Small intestine (tissue), 7 donors: ENCODE measurements around the gene TMPRSS3. TPM values are rescaled to one million over a fixed set of nuclear protein-coding genes. Genes with fewer than 3 reads are reported as not detected.
A peak's percentile ranks its signal among the peaks of the same experiment; 100 is the strongest.

Experiments used
- DNase-seq, 2 donors: peaks; one replicate each; pipeline versions ENCODE4 v3.0.0 to v3.0.0-alpha.2; 2013
- FAIRE-seq: peaks from 2 replicates; lab custom pipeline; 2012; peaks lifted over from hg19 to GRCh38; lab: Jason Lieb, UNC
- H3K27ac ChIP-seq, 3 donors: one replicate each; pipeline ENCODE4 v1.5.1; 2013; ENCODE audit warnings: low read length in 2 of 3, mild to moderate bottlenecking in 2 of 3, control low read depth in 1 of 3, inconsistent platforms in 1 of 3, low read depth in 1 of 3, moderate library complexity in 1 of 3
- H3K27me3 ChIP-seq, 3 donors: one replicate each; pipeline ENCODE4 v1.6.1; 2013; ENCODE audit warnings: low read length in 3 of 3, inconsistent platforms in 1 of 3; ENCODE audit not compliant: control insufficient read depth in 3 of 3, insufficient read depth in 3 of 3
- H3K36me3 ChIP-seq, 3 donors: one replicate each; pipeline ENCODE4 v1.6.1; 2013; ENCODE audit warnings: low read length in 3 of 3, inconsistent platforms in 1 of 3, low read depth in 1 of 3, mild to moderate bottlenecking in 1 of 3, moderate library complexity in 1 of 3; ENCODE audit not compliant: control insufficient read depth in 3 of 3, insufficient read depth in 2 of 3
- H3K4me1 ChIP-seq, 3 donors: one replicate each; pipeline ENCODE4 v1.6.1; 2013; ENCODE audit warnings: low read length in 2 of 3, inconsistent platforms in 1 of 3, low read depth in 1 of 3, mild to moderate bottlenecking in 1 of 3, moderate library complexity in 1 of 3; ENCODE audit not compliant: control insufficient read depth in 3 of 3, insufficient read depth in 2 of 3
- H3K4me3 ChIP-seq, 3 donors: one replicate each; pipeline ENCODE4 v1.5.1; 2013; ENCODE audit warnings: low read length in 3 of 3, control low read depth in 1 of 3, inconsistent platforms in 1 of 3, low read depth in 1 of 3, mild to moderate bottlenecking in 1 of 3, moderate library complexity in 1 of 3
- H3K9me3 ChIP-seq, 2 donors: one replicate each; pipeline ENCODE4 v1.6.1; 2013; ENCODE audit warnings: low read depth in 1 of 2, low read length in 1 of 2; ENCODE audit not compliant: control insufficient read depth in 2 of 2, insufficient read depth in 1 of 2
- WGBS, 3 donors: extraction: QIAGEN DNeasy Blood & Tissue Kit; methylation state at CpG; one replicate each; pipeline ENCODE4 v1.1.7; 2013; 5-methylcytosine and 5-hydroxymethylcytosine counted together
- polyA plus RNA-seq, 4 donors: library from polyadenylated mRNA; stranded (reverse) in 3 of 4; unstranded in 1 of 4; fragments of 200-250 nt in 3 of 4; fragments of 120-200 nt in 1 of 4; gene quantifications; one replicate each; pipeline versions ENCODE4 v1.2.1 to v1.2.3, GENCODE V29; 2013
- donor health status: healthy with polysubstance abuse.
- donor health status: control.
- donor health status: control.
- donor health status: Bipolar disorder and iron deficiency.
- donor health status: healthy.

The TMPRSS3 gene
- polyA plus RNA-seq, 4 donors, result 1.1 to 9.2 (median 2.6) TPM

- DNase-seq (peak in 1 of 2 donors; percentile 41), FAIRE-seq (no peak)
- Histone ChIP-seq H3K9me3 (no peaks in the 10 kb centered on the region), H3K36me3 (no peaks in the 10 kb centered on the region), H3K27me3 (no peaks in the 10 kb centered on the region), H3K4me3 (peak within 1 kb of the TSS in 1 of 3 donors; percentile 38), H3K4me1 (peaks cover 0 to 13% (median 3%) of the 10 kb centered on the region in 3 donors), H3K27ac (peak within 1 kb of the TSS in 2 of 3 donors; percentile 50 to 67)
- 71 to 86% (median 77%) methylated on average over 21 of the region's 21 CpGs for WGBS, 3 donors
These were observed 7.9 kb upstream of the TMPRSS3 start, which contains the start of gene UBASH3A for GRCh38 chr21:42403611-42404231. TSS of gene UBASH3A (plus strand) at chr21:42403902. CDS start at chr21:42403946, 44 bp downstream.

GRCh38 chr21:42401820-42402251 is 6.0 kb upstream of the TMPRSS3 start:
- H3K9me3 ChIP-seq, result no peaks in the 10 kb centered on the region
- H3K4me3 ChIP-seq, result no peak overlapping the region
- H3K36me3 ChIP-seq, result no peaks in the 10 kb centered on the region
- H3K27me3 ChIP-seq, result no peaks in the 10 kb centered on the region
- peaks cover 0 to 21% (median 2%) of the 10 kb centered on the region in 3 donors for H3K4me1 ChIP-seq
- peak overlapping the region in 1 of 3 donors; percentile 2 for H3K27ac ChIP-seq
- no peak for FAIRE-seq
- 56 to 72% (median 61%) methylated on average over 2 of the region's 2 CpGs for WGBS, 3 donors
- DNase-seq, result no peak

GRCh38 chr21:42401154-42401553 is 5.3 kb upstream of the TMPRSS3 start:
- DNase-seq (no peak), FAIRE-seq (no peak)
- Histone ChIP-seq H3K27ac (peak overlapping the region in 1 of 3 donors; percentile 2), H3K9me3 (no peaks in the 10 kb centered on the region), H3K36me3 (no peaks in the 10 kb centered on the region), H3K27me3 (no peaks in the 10 kb centered on the region), H3K4me1 (peaks cover 0 to 21% (median 2%) of the 10 kb centered on the region in 3 donors), H3K4me3 (no peak overlapping the region)
- WGBS, 3 donors, result 55 to 67% (median 62%) methylated on average over 3 of the region's 3 CpGs

- WGBS, 3 donors, result 76 to 85% (median 78%) methylated on average over 4 of the region's 4 CpGs
- H3K4me3 ChIP-seq, result no peak overlapping the region
These were observed 4.7 kb upstream of the TMPRSS3 start for GRCh38 chr21:42400525-42400924.

GRCh38 chr21:42398436-42399028 is 2.7 kb upstream of the TMPRSS3 start:
- H3K36me3 ChIP-seq, result no peaks in the 10 kb centered on the region
- no peak for FAIRE-seq
- peak in 1 of 2 donors; percentile 78 for DNase-seq
- peak overlapping the region in 1 of 3 donors; percentile 54 for H3K27ac ChIP-seq
- H3K4me3 ChIP-seq, result no peak overlapping the region
- H3K4me1 ChIP-seq, result peaks cover 0 to 21% (median 2%) of the 10 kb centered on the region in 3 donors
- 62 to 68% (median 68%) methylated on average over 12 of the region's 12 CpGs for WGBS, 3 donors
- no peaks in the 10 kb centered on the region for H3K27me3 ChIP-seq
- no peaks in the 10 kb centered on the region for H3K9me3 ChIP-seq

More at GRCh38 chr21:42400525-42400924, 4.7 kb upstream of the TMPRSS3 start:
- Histone ChIP-seq H3K27ac (no peak overlapping the region), H3K9me3 (no peaks in the 10 kb centered on the region), H3K36me3 (no peaks in the 10 kb centered on the region), H3K27me3 (no peaks in the 10 kb centered on the region), H3K4me1 (peaks cover 0 to 21% (median 2%) of the 10 kb centered on the region in 3 donors)
- DNase-seq, result no peak
- no peak for FAIRE-seq

- 86 to 92% (median 90%) methylated on average over 14 of the region's 14 CpGs for WGBS, 3 donors
- DNase-seq (no peak), FAIRE-seq (no peak)
- Histone ChIP-seq H3K4me1 (peaks cover 0 to 20% (median 2%) of the 10 kb centered on the region in 3 donors), H3K4me3 (no peak overlapping the region), H3K27ac (peak overlapping the region in 1 of 3 donors; percentile 54), H3K36me3 (no peaks in the 10 kb centered on the region), H3K27me3 (no peaks in the 10 kb centered on the region), H3K9me3 (no peaks in the 10 kb centered on the region)
These were observed 2.0 kb upstream of the TMPRSS3 start for GRCh38 chr21:42397746-42398394.

- Histone ChIP-seq H3K9me3 (no peaks in the 10 kb centered on the region), H3K4me3 (no peak overlapping the region), H3K36me3 (no peaks in the 10 kb centered on the region), H3K27me3 (no peaks in the 10 kb centered on the region), H3K27ac (no peak overlapping the region), H3K4me1 (peaks cover 0 to 15% (median 2%) of the 10 kb centered on the region in 3 donors)
- no peak for FAIRE-seq
- no peak for DNase-seq
- WGBS, 3 donors, result 88 to 92% (median 89%) methylated on average over 19 of the region's 19 CpGs
These were observed 1.2 kb upstream of the TMPRSS3 start for GRCh38 chr21:42396799-42397745.
